Measurements from ENCODE around the gene ANGPTL2. TPM values are rescaled to one million over a fixed set of nuclear protein-coding genes. Genes with fewer than 3 reads are reported as not detected.
A peak's percentile ranks its signal among the peaks of the same experiment; 100 is the strongest.

ANGPTL2 gene
- total RNA-seq, 3 donors from 2014 or later: 4.1 to 50.9 (median 11.6) TPM

- Histone ChIP-seq H3K36me3 (ENCODE audit: low read depth) (no peaks in the 10 kb centered on the region), H3K4me3 (no peak overlapping the region), H3K9me3 (no peaks in the 10 kb centered on the region), H3K4me1 (ENCODE audit: low read depth) (peaks cover 6% of the 10 kb centered on the region)
- no peak for DNase-seq
- TF ChIP-seq, protein P1, sequence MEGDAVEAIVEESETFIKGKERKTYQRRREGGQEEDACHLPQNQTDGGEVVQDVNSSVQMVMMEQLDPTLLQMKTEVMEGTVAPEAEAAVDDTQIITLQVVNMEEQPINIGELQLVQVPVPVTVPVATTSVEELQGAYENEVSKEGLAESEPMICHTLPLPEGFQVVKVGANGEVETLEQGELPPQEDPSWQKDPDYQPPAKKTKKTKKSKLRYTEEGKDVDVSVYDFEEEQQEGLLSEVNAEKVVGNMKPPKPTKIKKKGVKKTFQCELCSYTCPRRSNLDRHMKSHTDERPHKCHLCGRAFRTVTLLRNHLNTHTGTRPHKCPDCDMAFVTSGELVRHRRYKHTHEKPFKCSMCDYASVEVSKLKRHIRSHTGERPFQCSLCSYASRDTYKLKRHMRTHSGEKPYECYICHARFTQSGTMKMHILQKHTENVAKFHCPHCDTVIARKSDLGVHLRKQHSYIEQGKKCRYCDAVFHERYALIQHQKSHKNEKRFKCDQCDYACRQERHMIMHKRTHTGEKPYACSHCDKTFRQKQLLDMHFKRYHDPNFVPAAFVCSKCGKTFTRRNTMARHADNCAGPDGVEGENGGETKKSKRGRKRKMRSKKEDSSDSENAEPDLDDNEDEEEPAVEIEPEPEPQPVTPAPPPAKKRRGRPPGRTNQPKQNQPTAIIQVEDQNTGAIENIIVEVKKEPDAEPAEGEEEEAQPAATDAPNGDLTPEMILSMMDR (IDR thresholded peaks at IDR 0.05): no peak
- intact Hi-C loops (cut with DNase I, micrococcal nuclease): no loop called here
- ATAC-seq: no peak
Measured at GRCh38 chr9:127123064-127123890, 842 bp upstream of the ANGPTL2 start.

DNA sequence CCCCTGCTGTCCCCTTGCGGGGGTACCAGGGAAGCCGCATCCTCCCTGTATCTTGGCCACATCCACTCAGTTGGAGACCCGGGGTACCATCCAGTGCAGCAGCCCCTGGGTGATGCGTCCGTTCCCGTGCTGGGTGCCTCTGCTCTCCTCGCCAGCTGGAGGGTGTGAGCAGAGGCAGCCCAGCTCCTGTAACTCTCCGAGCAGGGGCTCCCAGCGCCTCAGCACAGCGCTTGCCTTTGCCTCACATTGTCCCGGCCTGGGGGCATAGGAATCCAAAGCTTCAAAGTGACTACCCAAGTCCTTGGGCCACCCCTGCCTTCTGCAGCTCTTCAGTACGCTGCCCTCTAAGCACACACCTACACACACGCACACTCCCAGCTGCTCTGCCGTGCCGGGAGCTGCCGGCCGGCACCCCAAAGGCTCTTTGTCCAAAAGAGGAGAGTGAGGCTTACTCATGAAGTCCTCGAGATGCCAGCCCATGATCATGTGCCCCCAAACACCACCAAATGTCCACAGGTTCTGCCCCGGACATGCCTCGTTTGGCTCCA lies 733 bp downstream of the ANGPTL2 start:
- ATAC-seq: peak; percentile 4
- TF ChIP-seq, protein P1 (IDR thresholded peaks at IDR 0.05): no peak
- Histone ChIP-seq H3K36me3 (ENCODE audit: low read depth) (no peaks in the 10 kb centered on the region), H3K9me3 (no peaks in the 10 kb centered on the region), H3K4me1 (ENCODE audit: low read depth) (peaks cover 6% of the 10 kb centered on the region), H3K4me3 (peak overlapping the region; percentile 11)
- DNase-seq: no peak
- intact Hi-C loops (cut with DNase I, micrococcal nuclease): no loop called here

GRCh38 chr9:127119320-127119709 lies 3.1 kb downstream of the ANGPTL2 start:
- no peak for ATAC-seq
- H3K36me3 ChIP-seq (ENCODE audit: low read depth): no peaks in the 10 kb centered on the region
- TF ChIP-seq, protein P1 (IDR thresholded peaks at IDR 0.05): no peak
- H3K9me3 ChIP-seq: no peaks in the 10 kb centered on the region
- H3K4me3 ChIP-seq: no peak overlapping the region
- intact Hi-C loops (cut with DNase I, micrococcal nuclease): no loop called here
- DNase-seq: no peak
- H3K4me1 ChIP-seq (ENCODE audit: low read depth): peaks cover 6% of the 10 kb centered on the region

DNA sequence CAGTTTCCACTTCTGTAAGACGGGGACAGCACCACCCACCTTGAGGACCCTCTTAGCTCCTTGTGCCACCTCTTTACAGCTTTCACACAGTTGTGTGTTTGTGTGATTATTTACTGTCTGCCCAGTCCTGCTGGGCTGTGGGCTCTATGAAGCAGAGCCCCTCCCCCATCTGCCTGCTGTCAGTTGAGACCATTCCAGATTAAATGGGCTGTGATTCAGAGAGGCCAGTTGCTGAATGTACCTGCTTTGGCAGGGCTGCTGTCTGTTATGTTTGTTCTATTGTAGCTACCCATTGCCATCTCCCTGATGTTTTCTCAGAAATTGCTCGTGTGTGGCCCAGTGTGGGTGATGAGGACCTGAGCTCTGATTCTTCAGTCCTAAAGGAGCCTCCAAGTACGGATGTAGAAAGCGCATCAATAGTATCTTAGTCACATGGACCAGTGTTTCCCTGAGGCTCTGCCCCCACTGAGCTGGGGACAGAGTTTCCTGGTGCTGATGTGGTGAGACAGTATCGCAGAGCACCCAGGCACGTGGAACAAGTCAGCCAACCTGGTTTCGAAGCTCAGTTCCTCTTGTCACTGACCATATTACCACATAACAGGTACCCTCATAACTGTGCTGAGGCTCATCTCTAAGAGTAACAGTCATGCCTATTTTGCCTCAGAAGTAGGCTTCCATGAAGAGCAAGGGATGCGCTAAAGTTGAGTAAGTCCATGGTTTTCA lies 3.7 kb downstream of the ANGPTL2 start:
- ATAC-seq (no peak), DNase-seq (no peak)
- no peak overlapping the region for H3K4me3 ChIP-seq
- H3K4me1 ChIP-seq (ENCODE audit: low read depth): peaks cover 6% of the 10 kb centered on the region
- H3K9me3 ChIP-seq: no peaks in the 10 kb centered on the region
- TF ChIP-seq, protein P1 (IDR thresholded peaks at IDR 0.05): no peak
- intact Hi-C loops (cut with DNase I, micrococcal nuclease): no loop called here
- no peaks in the 10 kb centered on the region for H3K36me3 ChIP-seq (ENCODE audit: low read depth)

DNA sequence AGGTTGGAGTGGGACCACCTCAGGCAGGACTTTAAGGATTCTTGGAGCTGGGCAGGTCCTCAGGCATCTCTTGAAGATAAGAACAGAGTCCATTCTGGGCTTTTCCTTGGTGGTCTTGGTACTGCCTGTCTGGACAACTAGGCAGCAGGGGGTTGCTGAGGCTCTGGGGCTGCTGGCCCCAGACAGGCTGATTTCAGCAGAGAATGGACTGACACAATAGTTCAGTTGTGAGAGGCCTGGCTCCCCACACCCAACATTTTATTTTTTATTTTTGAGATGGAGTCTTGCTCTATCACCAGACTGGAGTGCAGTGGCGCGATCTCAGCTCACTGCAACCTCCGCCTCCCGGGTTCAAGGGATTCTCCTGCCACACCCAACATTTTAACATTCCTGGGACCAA lies 4.6 kb downstream of the ANGPTL2 start:
- no peak for ATAC-seq
- DNase-seq: no peak
- TF ChIP-seq, protein P1 (IDR thresholded peaks at IDR 0.05): no peak
- H3K4me3 ChIP-seq: no peak overlapping the region
- peaks cover under 1% of the 10 kb centered on the region for H3K4me1 ChIP-seq (ENCODE audit: low read depth)
- H3K36me3 ChIP-seq (ENCODE audit: low read depth): no peaks in the 10 kb centered on the region
- intact Hi-C loops (cut with DNase I, micrococcal nuclease): no loop called here
- H3K9me3 ChIP-seq: no peaks in the 10 kb centered on the region

Measured in mucosa of descending colon (tissue), 3 donors.